T-helper 2 cell treated with Interferon-gamma antibody and Interleukin-4, amounts not matched to agents 5 μg/mL and 100 μg/mL, for 36 hours (primary cell): ENCODE measurements around the gene DNASE1L2.
A peak's percentile ranks its signal among the peaks of the same experiment; 100 is the strongest.
"Not testable (repeated sequence)": the region's sequence is repeated elsewhere in the genome, so short reads cannot be mapped to it uniquely, and the experiment has no call there.

Source experiments
- DNase-seq: peaks from one replicate; pipeline ENCODE4 v3.0.0; 2021; ENCODE audit warnings: low spot score
- H3K27ac Mint-ChIP-seq: one replicate; pipeline ENCODE4 v1.8.0; 2021; ENCODE audit warnings: mild to moderate bottlenecking, mixed read lengths
- H3K27me3 Mint-ChIP-seq: one replicate; pipeline ENCODE4 v1.8.0; 2021; ENCODE audit warnings: low read depth, mixed read lengths
- H3K36me3 Mint-ChIP-seq: one replicate; pipeline ENCODE4 v1.8.0; 2021; ENCODE audit warnings: low read depth, mixed read lengths
- H3K4me1 Mint-ChIP-seq: one replicate; pipeline ENCODE4 v1.8.0; 2021; ENCODE audit warnings: low read depth, mixed read lengths
- H3K4me3 Mint-ChIP-seq: one replicate; pipeline ENCODE4 v1.8.0; 2022; ENCODE audit warnings: mild to moderate bottlenecking, moderate library complexity, mixed read lengths
- H3K9me3 Mint-ChIP-seq: one replicate; pipeline ENCODE4 v1.8.0; 2021; ENCODE audit warnings: mixed read lengths

DNASE1L2 gene

DNA sequence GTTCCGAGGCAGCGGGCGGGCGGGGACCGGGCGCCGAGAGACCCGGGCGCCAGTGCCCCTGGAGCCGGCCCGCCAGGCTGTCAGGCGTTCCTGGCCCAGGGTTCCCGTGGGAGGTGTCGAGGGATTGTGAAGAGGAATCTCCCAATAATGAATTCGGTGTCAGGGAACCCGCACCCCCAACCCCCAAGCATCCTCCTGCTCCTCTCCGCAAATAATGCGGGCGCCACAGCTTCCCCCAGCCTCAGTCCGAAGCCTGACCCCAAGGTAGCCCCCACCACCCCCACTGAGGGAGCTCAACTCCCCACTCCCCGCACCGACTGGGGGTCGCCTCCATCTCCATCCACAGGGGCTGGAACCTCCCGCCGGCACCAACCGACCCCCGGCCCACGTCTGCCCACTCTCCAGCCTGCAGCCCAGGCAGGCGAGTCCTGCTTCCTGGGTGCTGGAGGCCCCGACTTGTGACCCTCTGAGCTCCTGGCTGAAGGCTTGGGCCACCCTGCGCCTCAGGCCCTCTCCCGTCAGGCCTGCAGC is 39.2 kb upstream of the DNASE1L2 start:
- no peaks in the 10 kb centered on the region for H3K36me3 Mint-ChIP-seq
- peaks cover 45% of the 10 kb centered on the region for H3K27me3 Mint-ChIP-seq
- H3K4me3 Mint-ChIP-seq, result peak overlapping the region; percentile 50
- H3K9me3 Mint-ChIP-seq, result no peaks in the 10 kb centered on the region
- no peaks in the 10 kb centered on the region for H3K4me1 Mint-ChIP-seq
- DNase-seq, result no peak
- no peak overlapping the region for H3K27ac Mint-ChIP-seq

DNA sequence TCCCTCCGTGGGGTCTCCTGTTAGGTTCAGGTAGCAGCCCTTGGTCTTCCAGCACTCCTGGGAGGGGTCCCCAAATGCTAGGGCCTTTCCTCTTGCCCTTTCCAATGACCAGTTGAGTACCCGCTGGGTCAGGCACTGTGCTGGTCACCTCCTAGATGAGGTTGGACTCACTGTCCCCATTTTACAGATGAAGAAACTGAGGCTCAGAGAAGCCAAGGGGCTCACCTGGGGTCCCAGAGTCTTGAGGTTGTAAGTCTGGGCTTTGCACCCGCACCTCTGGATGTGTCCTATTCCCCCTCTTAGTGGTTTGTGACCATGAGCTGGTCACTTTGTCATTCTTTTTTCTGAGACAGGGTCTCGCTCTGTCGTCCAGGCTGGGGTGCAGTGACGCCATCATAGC is 38.5 kb upstream of the DNASE1L2 start:
- Mint-ChIP-seq H3K27ac (no peak overlapping the region), H3K9me3 (no peaks in the 10 kb centered on the region), H3K27me3 (peaks cover 46% of the 10 kb centered on the region), H3K4me1 (no peaks in the 10 kb centered on the region), H3K36me3 (no peaks in the 10 kb centered on the region), H3K4me3 (no peak overlapping the region)
- no peak for DNase-seq

DNA sequence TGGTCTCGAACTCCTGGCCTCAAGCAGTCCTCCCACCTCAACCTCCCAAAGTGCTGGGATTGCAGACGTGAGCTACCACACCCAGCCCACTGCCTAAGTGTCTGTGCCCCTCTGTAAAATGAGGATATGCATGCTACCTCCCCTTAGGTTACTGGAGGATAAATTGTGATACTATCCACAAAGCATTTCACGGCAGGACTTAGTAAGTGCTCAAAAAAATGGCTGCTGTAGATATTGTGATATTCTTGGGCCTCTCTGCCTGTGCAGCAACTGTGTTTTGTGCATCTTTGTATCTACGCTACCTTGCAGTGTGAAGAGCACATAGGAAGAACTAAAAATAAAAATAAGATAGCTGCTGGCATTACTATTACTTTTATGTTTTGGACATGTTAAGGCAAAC is 38.0 kb upstream of the DNASE1L2 start:
- no peaks in the 10 kb centered on the region for H3K9me3 Mint-ChIP-seq
- no peaks in the 10 kb centered on the region for H3K36me3 Mint-ChIP-seq

DNA sequence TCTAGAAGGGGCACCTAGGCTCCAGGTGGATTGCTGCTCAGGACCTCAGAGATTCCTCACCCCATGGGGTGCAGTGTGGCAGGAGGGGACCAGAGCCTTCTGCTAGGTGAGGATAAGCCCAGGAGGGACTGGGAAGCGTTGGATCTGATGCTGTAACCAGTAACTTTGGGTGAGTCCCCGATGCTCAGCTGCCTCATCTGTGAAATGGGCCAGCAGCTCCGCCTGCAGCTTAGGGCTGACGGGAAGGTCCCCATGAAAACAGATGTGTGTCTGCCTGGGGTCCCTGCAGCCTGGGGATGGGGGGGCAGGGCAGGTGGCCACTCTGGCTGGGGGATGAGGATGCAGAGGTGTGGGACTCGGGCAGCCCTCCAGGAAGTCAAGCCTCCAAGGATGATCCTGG is 37.1 kb upstream of the DNASE1L2 start:
- H3K4me1 Mint-ChIP-seq, result no peaks in the 10 kb centered on the region
- H3K9me3 Mint-ChIP-seq, result no peaks in the 10 kb centered on the region
- no peak overlapping the region for H3K4me3 Mint-ChIP-seq
- H3K27ac Mint-ChIP-seq, result no peak overlapping the region
- no peaks in the 10 kb centered on the region for H3K36me3 Mint-ChIP-seq
- H3K27me3 Mint-ChIP-seq, result peaks cover 44% of the 10 kb centered on the region
- DNase-seq, result no peak

More for the DNA sequence above, 38.0 kb upstream of the DNASE1L2 start:
- no peaks in the 10 kb centered on the region for H3K4me1 Mint-ChIP-seq
- DNase-seq, result no peak
- no peak overlapping the region for H3K27ac Mint-ChIP-seq
- H3K27me3 Mint-ChIP-seq, result peaks cover 46% of the 10 kb centered on the region
- no peak overlapping the region for H3K4me3 Mint-ChIP-seq

DNA sequence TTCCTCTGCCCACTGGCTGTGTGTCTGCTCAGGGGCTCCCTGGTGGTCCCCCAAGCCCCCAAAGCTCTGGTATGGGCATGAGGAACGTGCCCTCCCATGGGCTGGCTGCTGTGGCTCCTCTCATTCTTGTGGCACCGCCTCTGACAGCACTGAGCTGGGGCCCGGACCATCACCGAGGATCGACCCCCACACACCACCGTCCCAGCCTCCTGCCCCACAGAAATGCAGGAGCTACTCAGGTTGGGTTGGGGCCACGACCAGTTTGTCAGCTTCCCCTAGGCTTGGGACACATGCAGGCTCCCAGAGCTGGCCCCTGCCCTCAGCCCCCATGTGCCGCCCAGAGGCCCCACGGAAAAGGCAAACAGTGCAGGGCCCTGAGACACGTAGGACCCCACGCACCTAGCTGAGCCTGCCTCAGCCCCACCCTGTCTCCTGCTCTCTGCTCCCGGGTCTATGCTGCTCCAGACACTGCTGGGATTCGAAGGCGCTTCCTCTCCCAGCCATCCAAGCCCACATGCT is 36.6 kb upstream of the DNASE1L2 start:
- H3K4me3 Mint-ChIP-seq, result no peak overlapping the region
- no peaks in the 10 kb centered on the region for H3K36me3 Mint-ChIP-seq
- peaks cover 3% of the 10 kb centered on the region for H3K4me1 Mint-ChIP-seq
- no peak for DNase-seq
- peaks cover 40% of the 10 kb centered on the region for H3K27me3 Mint-ChIP-seq
- no peaks in the 10 kb centered on the region for H3K9me3 Mint-ChIP-seq
- H3K27ac Mint-ChIP-seq, result no peak overlapping the region

DNA sequence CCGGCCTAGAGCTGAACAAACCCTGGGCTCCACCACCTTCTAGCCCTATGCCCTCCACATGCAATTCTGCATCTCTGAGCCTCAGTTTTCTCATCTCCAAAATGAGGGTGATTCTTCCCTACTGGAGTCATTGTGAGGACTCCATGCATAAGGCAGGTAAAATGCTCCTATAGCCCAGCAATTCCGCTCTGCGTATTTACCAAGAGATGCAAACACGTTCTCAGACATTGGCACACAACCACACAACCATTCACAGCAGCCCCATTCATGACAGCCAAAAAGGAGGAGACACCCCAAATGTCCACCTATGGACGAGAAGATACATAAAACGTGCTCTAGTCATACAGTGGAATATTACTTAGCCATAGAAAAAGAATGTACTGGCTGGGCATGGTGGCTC is 35.9 kb upstream of the DNASE1L2 start:
- Mint-ChIP-seq H3K4me1 (peaks cover 5% of the 10 kb centered on the region), H3K9me3 (no peaks in the 10 kb centered on the region), H3K36me3 (no peaks in the 10 kb centered on the region), H3K4me3 (no peak overlapping the region), H3K27ac (no peak overlapping the region), H3K27me3 (peaks cover 34% of the 10 kb centered on the region)
- DNase-seq, result no peak

DNA sequence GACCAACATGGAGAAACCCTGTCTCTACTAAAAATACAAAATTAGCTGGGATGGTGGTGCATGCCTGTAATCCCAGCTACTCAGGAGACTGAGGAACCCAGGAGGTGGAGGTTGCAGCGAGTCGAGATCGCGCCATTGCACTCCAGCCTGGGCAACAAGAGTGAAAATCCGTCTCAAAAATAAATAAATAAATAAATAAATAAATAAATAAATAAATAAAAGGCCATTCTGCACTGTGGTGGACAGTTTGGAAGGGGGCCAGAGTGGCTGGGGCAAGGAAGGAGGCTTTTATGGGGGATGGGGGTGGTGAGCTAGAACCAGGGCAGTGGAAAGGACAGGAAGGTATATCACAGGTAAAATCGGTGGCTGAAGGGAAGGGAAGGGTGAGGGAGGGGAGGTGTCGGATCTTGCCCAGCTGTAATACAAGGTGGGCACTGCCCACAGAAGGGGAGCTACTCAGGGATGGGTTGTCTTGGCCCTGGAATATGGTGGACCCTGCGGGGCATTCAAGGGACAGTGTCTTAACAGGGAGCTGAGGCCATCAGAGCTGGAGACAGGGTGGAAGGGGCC is 33.0 kb upstream of the DNASE1L2 start:
- H3K4me1 Mint-ChIP-seq, DNase-seq, H3K9me3 Mint-ChIP-seq: not testable (repeated sequence)
- peaks cover 11% of the 10 kb centered on the region for H3K36me3 Mint-ChIP-seq
- H3K4me3 Mint-ChIP-seq, result peak overlapping the region; percentile 49
- H3K27me3 Mint-ChIP-seq, result peaks cover 19% of the 10 kb centered on the region
- H3K27ac Mint-ChIP-seq, result peak overlapping the region; percentile 6

DNA sequence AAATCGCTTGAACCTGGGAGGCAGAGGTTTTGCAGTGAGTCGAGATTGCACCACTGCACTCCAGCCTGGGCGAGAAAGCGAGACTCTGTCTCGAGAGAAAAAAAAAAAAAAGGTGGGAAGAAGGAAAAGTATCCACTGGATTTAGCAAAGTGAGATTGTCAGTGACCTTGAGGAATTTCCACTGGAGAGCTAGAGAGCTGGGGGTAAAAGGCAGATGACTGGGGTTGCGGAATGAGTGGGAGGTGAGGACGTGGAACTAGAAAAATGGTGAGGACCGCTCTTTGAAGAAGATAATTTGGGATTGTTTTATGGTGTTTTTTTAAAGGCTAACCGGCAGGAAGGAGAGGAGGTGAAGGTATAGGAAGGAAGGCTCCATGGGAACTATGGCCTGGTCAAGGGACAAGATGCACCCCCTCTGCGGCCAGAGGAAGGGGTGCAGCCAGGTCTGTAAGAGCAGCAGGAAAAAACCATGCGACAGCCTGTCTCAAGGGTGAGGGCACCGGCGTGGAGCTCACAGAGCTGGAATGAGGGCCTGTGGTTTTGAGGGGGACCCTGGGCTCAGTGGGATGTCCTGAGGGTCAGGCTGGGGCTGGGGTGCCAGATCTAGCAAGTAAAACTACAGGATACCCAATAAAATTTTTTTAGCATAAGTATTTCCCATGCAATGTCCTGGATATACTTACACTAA is 31.7 kb upstream of the DNASE1L2 start:
- Mint-ChIP-seq H3K36me3 (peaks cover 13% of the 10 kb centered on the region), H3K4me1 (peaks cover 7% of the 10 kb centered on the region), H3K27me3 (peaks cover 10% of the 10 kb centered on the region), H3K4me3 (peak overlapping the region; percentile 73), H3K27ac (peak overlapping the region; percentile 76), H3K9me3 (no peaks in the 10 kb centered on the region)
- no peak for DNase-seq

DNA sequence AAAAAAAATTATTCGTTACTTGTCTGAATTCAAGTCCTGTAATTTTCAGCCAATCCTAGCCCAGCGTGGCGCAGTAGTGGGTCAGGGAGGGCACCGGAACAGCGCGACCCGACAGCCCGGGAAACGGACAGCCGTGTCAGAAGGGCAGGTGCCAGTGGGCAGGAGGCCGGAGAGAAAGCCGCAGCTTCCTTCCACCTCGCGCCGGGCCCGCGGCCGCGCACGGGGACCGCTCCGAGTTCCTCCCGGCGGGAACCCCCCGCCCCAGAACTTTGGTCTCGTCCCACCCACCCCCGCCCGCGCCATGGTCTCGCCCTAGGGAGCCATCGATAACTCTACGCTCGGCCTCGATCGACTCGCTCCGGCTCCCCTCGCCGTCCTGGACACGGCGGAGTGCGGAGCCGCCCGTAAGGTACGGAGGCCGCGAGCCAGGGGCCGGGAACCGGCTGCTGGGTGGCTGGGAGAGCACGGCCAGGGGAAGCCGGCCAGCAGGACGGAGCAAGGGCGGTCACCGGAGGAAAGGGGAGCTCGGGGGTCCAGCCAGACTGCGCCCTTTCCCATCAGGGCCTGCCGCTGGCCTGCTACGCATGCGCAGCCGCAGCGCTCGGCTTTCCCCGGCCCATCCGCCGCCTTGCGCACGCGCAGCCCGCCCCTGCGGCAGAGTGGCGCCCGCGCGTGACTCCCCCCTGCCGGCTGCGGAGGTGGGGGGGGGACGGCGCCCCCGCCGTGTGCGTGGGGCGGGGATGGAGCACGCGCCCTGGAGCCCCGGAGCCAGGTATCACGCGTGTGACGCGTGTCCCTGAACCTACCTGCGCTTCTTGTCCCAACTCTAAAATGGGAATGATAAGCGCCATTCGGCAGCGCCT is 30.9 kb upstream of the DNASE1L2 start, which contains the start of gene MLST8:
Gene MLST8 (plus strand): TSS at position 351 of the 863 bp plus-strand sequence. CDS start 632 bp downstream, outside the sequence.
- DNase-seq, result peak; percentile 89
- peaks cover 7% of the 10 kb centered on the region for H3K4me1 Mint-ChIP-seq
- H3K27me3 Mint-ChIP-seq, result peaks cover 6% of the 10 kb centered on the region
- H3K4me3 Mint-ChIP-seq, result peak within 1 kb of the TSS; percentile 84
- peaks cover 13% of the 10 kb centered on the region for H3K36me3 Mint-ChIP-seq
- no peaks in the 10 kb centered on the region for H3K9me3 Mint-ChIP-seq
- peak within 1 kb of the TSS; percentile 80 for H3K27ac Mint-ChIP-seq

DNA sequence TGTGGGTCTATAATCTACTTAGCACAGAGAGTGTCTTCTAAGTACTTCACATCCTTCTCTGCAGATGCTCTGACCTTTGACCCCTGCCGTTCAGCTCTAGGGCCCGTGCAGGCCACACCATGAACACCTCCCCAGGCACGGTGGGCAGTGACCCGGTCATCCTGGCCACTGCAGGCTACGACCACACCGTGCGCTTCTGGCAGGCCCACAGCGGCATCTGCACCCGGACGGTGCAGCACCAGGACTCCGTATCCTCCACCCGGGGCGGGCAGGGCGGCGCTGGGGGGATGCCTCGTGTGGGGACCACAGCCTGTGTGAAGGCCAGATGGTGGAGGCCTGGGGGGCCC is 30.3 kb upstream of the DNASE1L2 start:
- Mint-ChIP-seq H3K9me3 (no peaks in the 10 kb centered on the region), H3K4me1 (peaks cover 7% of the 10 kb centered on the region), H3K36me3 (peaks cover 13% of the 10 kb centered on the region), H3K27ac (peak overlapping the region; percentile 80), H3K4me3 (peak overlapping the region; percentile 84), H3K27me3 (peaks cover 5% of the 10 kb centered on the region)
- DNase-seq, result no peak

DNA sequence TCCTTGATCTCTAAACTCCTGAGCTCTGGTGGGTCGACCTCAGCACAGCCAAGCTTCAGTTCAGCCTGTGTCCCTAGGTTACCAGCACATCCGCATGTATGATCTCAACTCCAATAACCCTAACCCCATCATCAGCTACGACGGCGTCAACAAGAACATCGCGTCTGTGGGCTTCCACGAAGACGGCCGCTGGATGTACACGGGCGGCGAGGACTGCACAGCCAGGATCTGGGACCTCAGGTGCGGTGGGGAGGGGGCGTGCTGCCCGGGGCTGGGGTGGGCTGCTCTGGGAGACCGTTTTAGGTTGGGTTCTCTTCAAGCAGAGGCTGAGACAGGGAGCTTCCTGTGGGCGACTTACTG is 29.8 kb upstream of the DNASE1L2 start:
- Mint-ChIP-seq H3K27ac (peak overlapping the region; percentile 80), H3K27me3 (peaks cover 5% of the 10 kb centered on the region), H3K4me1 (peaks cover 7% of the 10 kb centered on the region), H3K36me3 (peaks cover 13% of the 10 kb centered on the region), H3K9me3 (no peaks in the 10 kb centered on the region), H3K4me3 (peak overlapping the region; percentile 84)
- DNase-seq, result no peak

DNA sequence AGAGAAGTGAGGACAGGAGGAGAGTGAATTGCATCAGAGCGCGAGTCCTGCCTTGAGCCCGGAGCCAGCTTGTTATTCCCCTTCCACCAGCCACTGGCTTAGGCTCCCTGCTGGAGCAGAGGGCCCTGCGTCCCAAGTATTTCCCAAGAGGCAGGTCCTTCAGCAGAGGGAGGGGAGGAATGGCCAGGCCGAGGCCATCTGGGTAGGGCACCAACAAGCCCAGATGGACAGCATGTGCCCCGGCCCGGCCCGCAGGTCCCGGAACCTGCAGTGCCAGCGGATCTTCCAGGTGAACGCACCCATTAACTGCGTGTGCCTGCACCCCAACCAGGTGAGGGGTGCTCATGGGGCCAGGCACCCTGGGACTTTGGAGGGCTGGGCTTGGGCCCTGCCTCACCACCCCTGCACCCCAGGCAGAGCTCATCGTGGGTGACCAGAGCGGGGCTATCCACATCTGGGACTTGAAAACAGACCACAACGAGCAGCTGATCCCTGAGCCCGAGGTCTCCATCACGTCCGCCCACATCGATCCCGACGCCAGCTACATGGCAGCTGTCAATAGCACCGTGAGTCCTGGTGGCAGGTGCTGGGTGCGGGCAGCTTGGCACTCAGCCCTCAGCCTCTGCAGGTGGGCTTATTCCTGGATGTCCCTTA is 29.3 kb upstream of the DNASE1L2 start:
- peaks cover 13% of the 10 kb centered on the region for H3K36me3 Mint-ChIP-seq

DNA sequence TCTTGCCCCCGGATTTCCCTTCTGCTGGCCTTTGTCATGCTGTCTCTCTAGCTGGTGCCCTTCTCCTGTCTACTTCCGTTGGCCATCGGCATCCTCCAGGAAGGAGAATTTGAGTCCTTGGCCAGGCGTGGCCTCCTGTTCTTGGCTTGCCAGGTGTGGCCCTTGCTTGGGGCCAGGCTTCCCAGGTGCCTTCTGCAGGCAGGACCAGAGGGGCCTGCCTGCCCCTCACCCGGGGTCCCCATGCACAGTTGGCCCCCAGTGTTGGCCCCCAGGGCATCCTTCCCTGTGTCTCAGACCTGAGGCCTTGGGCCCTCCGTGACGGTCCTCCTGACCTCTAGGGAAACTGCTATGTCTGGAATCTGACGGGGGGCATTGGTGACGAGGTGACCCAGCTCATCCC is 28.4 kb upstream of the DNASE1L2 start:
- DNase-seq, result no peak
- H3K4me1 Mint-ChIP-seq, result peaks cover 13% of the 10 kb centered on the region
- H3K36me3 Mint-ChIP-seq, result peaks cover 16% of the 10 kb centered on the region
- H3K27me3 Mint-ChIP-seq, result no peaks in the 10 kb centered on the region
- peak overlapping the region; percentile 64 for H3K4me3 Mint-ChIP-seq
- no peaks in the 10 kb centered on the region for H3K9me3 Mint-ChIP-seq
- H3K27ac Mint-ChIP-seq, result peak overlapping the region; percentile 0

More for the DNA sequence above, 29.3 kb upstream of the DNASE1L2 start:
- Mint-ChIP-seq H3K27me3 (peaks cover 3% of the 10 kb centered on the region), H3K9me3 (no peaks in the 10 kb centered on the region), H3K4me3 (peak overlapping the region; percentile 84), H3K4me1 (peaks cover 7% of the 10 kb centered on the region), H3K27ac (peak overlapping the region; percentile 0)
- no peak for DNase-seq
